Esophagus squamous epithelium (tissue), 5 donors: ENCODE measurements around the gene ADAMTSL3. TPM values are rescaled to one million over a fixed set of nuclear protein-coding genes. Genes with fewer than 3 reads are reported as not detected.

ENCODE experiments used
- DNase-seq: peaks from one replicate; lab custom pipeline; 2025; lab: John Stamatoyannopoulos, UW
- H3K27ac ChIP-seq, 4 donors: fragments of 200-600 bp; sonication (generic); one replicate each; pipeline ENCODE4 v1.5.1; 2016 to 2019; ENCODE audit warnings: mild to moderate bottlenecking in 1 of 4
- H3K27me3 ChIP-seq, 4 donors: fragments of 200-600 bp; sonication (generic); 1 replicate in 3 of 4; 2 replicates in 1 of 4; pipeline versions ENCODE4 v1.5.1 to v1.6.0; 2017 to 2021; ENCODE audit warnings: antibody characterized with exemption in 1 of 4
- H3K36me3 ChIP-seq, 3 donors: fragments of 200-600 bp; sonication (generic); one replicate each; pipeline ENCODE4 v1.5.1; 2016 to 2019
- H3K4me1 ChIP-seq, 3 donors: fragments of 200-600 bp; sonication (generic); one replicate each; pipeline ENCODE4 v1.5.1; 2017 to 2019
- H3K4me3 ChIP-seq, 4 donors: fragments of 200-600 bp; sonication (generic); 1 replicate in 3 of 4; 2 replicates in 1 of 4; pipeline ENCODE4 v1.5.1; 2016 to 2019; ENCODE audit warnings: mild to moderate bottlenecking in 2 of 4, moderate library complexity in 1 of 4
- H3K9me3 ChIP-seq, 3 donors: fragments of 200-600 bp; sonication (generic); one replicate each; pipeline ENCODE4 v1.5.1; 2016 to 2019
- POLR2A ChIP-seq, 4 donors: fragments of 450-650 bp; IDR thresholded peaks; one replicate each; pipeline ENCODE4 v1.6.1; 2017; ENCODE audit warnings: antibody characterized with exemption in 4 of 4, mild to moderate bottlenecking in 4 of 4, moderate library complexity in 3 of 4
- WGBS, 2 donors: methylation state at CpG; one replicate each; pipeline ENCODE4 v1.1.5; 2018; 5-methylcytosine and 5-hydroxymethylcytosine counted together
- intact Hi-C: fragments of 100-400 bp; cut with DNase I; formaldehyde crosslinking; loops from one replicate; pipeline ENCODE4 v1.15.0; 2022
- total RNA-seq, 4 donors: library from RNA; depleted of rRNA; stranded (reverse); fragments of >200 nt; gene quantifications; one replicate each; pipeline ENCODE4 v1.1.0, GENCODE V29; 2016
- TF ChIP-seq, protein P1 (sequence below), 6 experiments: fragments of 450-650 bp in 4 of 6; fragments of 200-600 bp in 2 of 6; sonication (generic) in 2 of 6; IDR thresholded peaks; one replicate each; pipeline ENCODE4 v1.5.1; 2016 to 2019; ENCODE audit warnings: antibody characterized with exemption in 6 of 6, mild to moderate bottlenecking in 4 of 6, moderate library complexity in 4 of 6
- donor health status: DM: yes; HTN: yes; CAD: no.

The ADAMTSL3 gene
- total RNA-seq, 4 donors from 2014 or later = 0.11 to 3.2 (median 0.79) TPM

DNA sequence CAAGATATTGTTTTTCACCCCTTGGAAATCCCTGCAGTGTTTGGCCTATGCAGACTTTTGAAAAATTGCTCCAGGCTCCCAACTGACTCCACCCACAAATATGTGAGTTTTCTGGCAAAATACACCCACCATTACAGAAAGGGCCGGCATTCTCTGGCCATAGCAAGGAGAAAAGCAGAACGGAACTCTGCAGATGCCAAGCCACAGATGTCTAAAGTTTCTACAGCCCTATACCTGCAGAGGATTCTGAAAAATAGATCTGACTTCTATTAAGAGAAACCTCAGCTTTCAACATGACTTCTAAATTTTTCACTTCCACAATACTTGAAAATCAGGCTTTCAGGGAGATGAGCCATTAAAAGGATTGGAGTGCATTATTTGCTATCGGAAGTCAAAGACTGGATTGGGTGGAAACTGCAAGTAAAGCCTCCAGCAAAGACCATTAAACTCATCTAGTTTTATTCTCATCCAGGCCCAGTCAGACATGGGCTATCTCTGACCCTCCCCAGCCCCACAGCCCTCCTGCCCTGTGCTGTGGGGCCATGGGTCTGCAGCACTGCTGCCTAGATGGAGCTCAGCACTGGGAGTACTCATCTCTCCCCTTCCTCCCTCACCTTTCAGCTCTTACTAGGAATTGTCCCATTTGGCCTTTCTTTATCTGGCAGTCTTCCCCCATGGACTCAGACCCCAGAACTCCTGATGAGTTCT, 338.6 kb downstream of the ADAMTSL3 start:
- intact Hi-C loops = no loop called here
- H3K27me3 ChIP-seq = no peaks in the 10 kb centered on the region
- H3K4me1 ChIP-seq = no peaks in the 10 kb centered on the region
- WGBS, 2 donors = 49 to 70% methylated on average over 3 of the region's 3 CpGs
- TF ChIP-seq, protein P1, sequence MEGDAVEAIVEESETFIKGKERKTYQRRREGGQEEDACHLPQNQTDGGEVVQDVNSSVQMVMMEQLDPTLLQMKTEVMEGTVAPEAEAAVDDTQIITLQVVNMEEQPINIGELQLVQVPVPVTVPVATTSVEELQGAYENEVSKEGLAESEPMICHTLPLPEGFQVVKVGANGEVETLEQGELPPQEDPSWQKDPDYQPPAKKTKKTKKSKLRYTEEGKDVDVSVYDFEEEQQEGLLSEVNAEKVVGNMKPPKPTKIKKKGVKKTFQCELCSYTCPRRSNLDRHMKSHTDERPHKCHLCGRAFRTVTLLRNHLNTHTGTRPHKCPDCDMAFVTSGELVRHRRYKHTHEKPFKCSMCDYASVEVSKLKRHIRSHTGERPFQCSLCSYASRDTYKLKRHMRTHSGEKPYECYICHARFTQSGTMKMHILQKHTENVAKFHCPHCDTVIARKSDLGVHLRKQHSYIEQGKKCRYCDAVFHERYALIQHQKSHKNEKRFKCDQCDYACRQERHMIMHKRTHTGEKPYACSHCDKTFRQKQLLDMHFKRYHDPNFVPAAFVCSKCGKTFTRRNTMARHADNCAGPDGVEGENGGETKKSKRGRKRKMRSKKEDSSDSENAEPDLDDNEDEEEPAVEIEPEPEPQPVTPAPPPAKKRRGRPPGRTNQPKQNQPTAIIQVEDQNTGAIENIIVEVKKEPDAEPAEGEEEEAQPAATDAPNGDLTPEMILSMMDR (IDR thresholded peaks at IDR 0.05) = no peak
- no peak for TF ChIP-seq POLR2A (IDR thresholded peaks at IDR 0.05)
- no peak for DNase-seq
- H3K9me3 ChIP-seq = no peaks in the 10 kb centered on the region
- H3K36me3 ChIP-seq = no peaks in the 10 kb centered on the region
- no peak overlapping the region for H3K4me3 ChIP-seq
- H3K27ac ChIP-seq = no peak overlapping the region

DNA sequence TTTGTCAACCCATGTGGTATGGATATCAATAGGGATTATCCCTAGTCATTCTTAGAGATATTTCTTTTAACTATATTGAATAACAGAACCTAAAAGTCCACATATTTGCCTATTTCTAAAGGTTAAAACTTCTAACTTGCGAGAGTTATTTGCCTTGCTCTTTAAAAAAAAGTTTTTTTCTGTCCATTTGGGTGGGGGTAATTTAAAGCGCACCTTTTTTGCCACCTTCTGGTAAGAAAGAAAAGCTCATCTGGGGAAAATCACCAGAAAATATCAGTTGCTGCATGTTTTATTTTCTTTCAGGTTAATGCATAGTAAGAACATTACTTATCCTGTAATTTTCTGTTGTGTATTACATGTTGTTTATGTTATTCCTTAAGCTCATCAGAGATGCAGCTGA, 339.7 kb downstream of the ADAMTSL3 start:
- Histone ChIP-seq H3K9me3 (no peaks in the 10 kb centered on the region), H3K27ac (no peak overlapping the region), H3K27me3 (no peaks in the 10 kb centered on the region), H3K4me3 (no peak overlapping the region), H3K4me1 (no peaks in the 10 kb centered on the region), H3K36me3 (no peaks in the 10 kb centered on the region)
- no peak for DNase-seq
- intact Hi-C loops = no loop called here
- no peak for TF ChIP-seq POLR2A (IDR thresholded peaks at IDR 0.05)
- TF ChIP-seq, protein P1 (IDR thresholded peaks at IDR 0.05) = no peak
- 80 to 81% methylated on average over 2 of the region's 2 CpGs for WGBS, 2 donors

DNA sequence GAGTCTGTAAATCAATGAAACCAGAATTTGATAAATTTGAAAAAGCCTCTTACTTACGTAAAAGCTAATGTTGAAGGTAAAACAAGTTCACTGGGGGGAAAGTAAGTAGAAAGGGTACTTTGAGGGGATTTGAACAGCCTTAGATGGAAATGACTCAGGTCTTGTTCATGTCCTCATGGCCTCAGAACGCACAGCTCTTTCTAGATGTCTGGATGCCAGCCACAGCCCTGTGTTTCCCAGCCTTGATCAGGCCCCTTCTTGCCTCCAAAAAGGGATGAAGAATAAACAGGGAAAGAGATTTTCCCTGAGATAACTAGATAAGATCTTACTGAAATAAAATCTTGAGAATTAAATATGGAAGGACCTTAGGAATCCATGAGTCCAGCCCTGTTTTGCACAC, 344.6 kb downstream of the ADAMTSL3 start:
- DNase-seq = no peak
- Histone ChIP-seq H3K4me3 (no peak overlapping the region), H3K4me1 (no peaks in the 10 kb centered on the region), H3K9me3 (no peaks in the 10 kb centered on the region), H3K36me3 (no peaks in the 10 kb centered on the region), H3K27me3 (no peaks in the 10 kb centered on the region), H3K27ac (no peak overlapping the region)
- intact Hi-C loops = no loop called here
- WGBS, 2 donors = 59 to 67% methylated on average over 2 of the region's 2 CpGs
- no peak for TF ChIP-seq POLR2A (IDR thresholded peaks at IDR 0.05)
- TF ChIP-seq, protein P1 (IDR thresholded peaks at IDR 0.05) = no peak

DNA sequence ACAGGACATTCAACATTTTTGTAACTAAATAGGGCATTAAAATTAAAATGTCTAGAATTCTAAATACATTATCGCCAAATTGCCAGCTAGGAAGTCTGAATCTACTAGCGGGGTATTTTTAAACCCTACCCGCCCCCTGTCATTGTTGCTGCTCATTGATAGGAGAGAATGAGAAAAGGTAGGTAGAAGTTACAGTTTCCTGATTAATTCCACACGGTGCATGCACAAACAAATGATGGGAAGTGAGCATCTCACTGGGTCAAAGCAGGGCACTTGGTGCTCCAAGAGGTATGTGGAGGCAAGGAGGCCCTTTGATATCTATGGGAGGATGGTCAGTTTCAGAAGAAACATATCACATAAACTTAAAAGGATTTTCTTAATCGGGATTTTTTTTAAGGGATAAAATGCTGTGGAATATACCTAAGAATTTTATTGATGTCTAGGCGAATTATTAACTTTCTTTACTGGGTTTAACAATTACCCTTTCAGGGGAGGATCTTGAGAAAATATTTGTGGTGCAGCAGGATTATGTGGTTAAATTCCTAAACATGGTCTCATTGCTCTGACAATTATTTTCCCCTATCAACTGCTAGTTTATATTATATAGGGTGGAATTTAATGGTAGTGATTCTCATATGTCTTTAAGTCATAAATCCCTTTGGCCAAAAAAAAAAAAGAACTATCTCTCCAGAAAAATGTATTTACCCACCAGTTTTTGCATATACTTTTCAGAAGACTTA, 345.6 kb downstream of the ADAMTSL3 start:
- no peaks in the 10 kb centered on the region for H3K27me3 ChIP-seq
- DNase-seq = no peak
- 68 to 78% methylated on average over 6 of the region's 6 CpGs for WGBS, 2 donors
- H3K9me3 ChIP-seq = no peaks in the 10 kb centered on the region
- intact Hi-C loops = no loop called here
- H3K27ac ChIP-seq = no peak overlapping the region
- H3K36me3 ChIP-seq = no peaks in the 10 kb centered on the region
- TF ChIP-seq, protein P1 (IDR thresholded peaks at IDR 0.05) = no peak
- no peak for TF ChIP-seq POLR2A (IDR thresholded peaks at IDR 0.05)
- no peaks in the 10 kb centered on the region for H3K4me1 ChIP-seq
- H3K4me3 ChIP-seq = no peak overlapping the region

DNA sequence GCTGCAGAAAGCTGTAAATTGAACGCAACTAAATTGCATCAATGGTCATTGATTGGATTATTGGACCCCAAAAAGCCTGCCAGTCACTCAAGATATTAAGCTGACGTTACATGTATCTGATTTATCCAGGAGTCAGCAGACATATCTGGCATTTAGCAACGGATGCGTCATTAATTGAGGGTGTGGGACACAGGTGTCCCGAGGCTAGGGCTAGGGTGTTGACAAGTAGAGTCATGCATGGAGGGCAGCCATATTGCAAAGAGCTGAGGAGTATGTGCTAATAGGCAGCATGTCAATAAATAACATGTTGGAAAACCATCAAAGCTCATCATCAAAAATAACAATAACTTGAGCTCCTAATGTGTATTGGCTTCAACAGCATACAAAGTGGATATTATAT, 347.1 kb downstream of the ADAMTSL3 start:
- TF ChIP-seq POLR2A (IDR thresholded peaks at IDR 0.05) = no peak
- TF ChIP-seq, protein P1 (IDR thresholded peaks at IDR 0.05) = no peak
- Histone ChIP-seq H3K36me3 (no peaks in the 10 kb centered on the region), H3K27ac (no peak overlapping the region), H3K27me3 (no peaks in the 10 kb centered on the region), H3K9me3 (no peaks in the 10 kb centered on the region), H3K4me3 (no peak overlapping the region), H3K4me1 (no peaks in the 10 kb centered on the region)
- DNase-seq = no peak
- 51 to 60% methylated on average over 5 of the region's 5 CpGs for WGBS, 2 donors
- intact Hi-C loops = no loop called here
